Transverse colon (tissue), 3 donors: Measurements from ENCODE around the gene GSX2.

Experiments
- CTCF ChIP-seq, 5 experiments: fragments of 200-600 bp in 3 of 5; fragments of 450-650 bp in 2 of 5; sonication (generic) in 3 of 5; IDR thresholded peaks; 1 replicate in 2 of 5; 2 replicates in 3 of 5; pipeline ENCODE4 v1.5.1; 2016 to 2017; ENCODE audit warnings: antibody characterized with exemption in 5 of 5, inconsistent platforms in 3 of 5, mild to moderate bottlenecking in 2 of 5, moderate library complexity in 1 of 5
- EP300 ChIP-seq: sonication (generic); formaldehyde crosslinking; IDR thresholded peaks from one replicate; pipeline ENCODE4 v1.6.1; 2017; ENCODE audit warnings: antibody characterized with exemption, low read depth
- POLR2A ChIP-seq: fragments of 450-650 bp; IDR thresholded peaks from one replicate; pipeline ENCODE4 v1.6.1; 2016; ENCODE audit warnings: antibody characterized with exemption, mild to moderate bottlenecking, moderate library complexity

- TF ChIP-seq CTCF (IDR thresholded peaks at IDR 0.05) = no peak
- TF ChIP-seq POLR2A = no peak
- TF ChIP-seq EP300 = no peak
These were observed 36.7 kb upstream of the GSX2 start for GRCh38 chr4:54063229-54063628.
